Fibroblast of the aortic adventitia (primary cell): Measurements from ENCODE around the gene HBB. TPM values are rescaled to one million over a fixed set of nuclear protein-coding genes. Genes with fewer than 3 reads are reported as not detected.

ENCODE experiments used
- DNase-seq: peaks from one replicate; pipeline ENCODE4 v3.0.0-alpha.2; 2010; ENCODE audit warnings: low read depth
- H3K4me3 ChIP-seq: 2 replicates; pipeline ENCODE4 v1.5.1; 2011; ENCODE audit warnings: low read depth, mild to moderate bottlenecking, control low read depth, low read length, moderate library complexity
- CTCF ChIP-seq: IDR thresholded peaks from 2 replicates; pipeline ENCODE4 v1.5.1; 2011; ENCODE audit warnings: mild to moderate bottlenecking, low read length, control low read depth, inconsistent platforms; ENCODE audit not compliant: insufficient read depth
- total RNA-seq: library from RNA; depleted of rRNA; stranded (reverse); fragments of >200 nt; gene quantifications from 2 replicates; pipeline ENCODE4 v1.2.3, GENCODE V29; 2012; ENCODE audit warnings: low replicate concordance

The HBB gene
- total RNA-seq, 1 donor: not detected

GRCh38 chr11:5239046-5239445, 12.2 kb upstream of the HBB start:
- no peak for DNase-seq
- no peak for TF ChIP-seq CTCF
- no peak overlapping the region for H3K4me3 ChIP-seq

DNA sequence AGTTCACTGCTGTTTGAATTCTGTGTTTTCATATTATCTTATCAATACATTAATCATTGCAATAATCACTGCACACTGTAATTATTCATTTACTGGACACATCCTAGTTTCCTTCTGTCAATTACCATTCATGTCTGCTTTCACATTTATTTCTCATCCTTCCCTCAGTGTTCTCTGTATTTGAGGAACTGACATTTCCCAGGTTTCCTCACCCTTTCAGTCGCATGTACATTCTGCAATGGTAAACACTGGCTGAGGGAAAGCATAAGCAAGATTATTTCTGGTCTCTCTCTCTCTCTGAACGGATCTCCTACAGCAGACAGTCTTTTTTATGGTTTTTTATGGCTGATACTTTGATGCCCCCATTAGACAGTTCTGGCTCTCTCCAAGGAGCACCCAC, 11.6 kb upstream of the HBB start:
- H3K4me3 ChIP-seq: no peak overlapping the region
- no peak for TF ChIP-seq CTCF
- DNase-seq: no peak

- no peak overlapping the region for H3K4me3 ChIP-seq
- TF ChIP-seq CTCF: no peak
These were observed 10.5 kb upstream of the HBB start for GRCh38 chr11:5237420-5237819.

GRCh38 chr11:5235364-5236095, 8.7 kb upstream of the HBB start:
- DNase-seq: no peak
- no peak overlapping the region for H3K4me3 ChIP-seq
- no peak for TF ChIP-seq CTCF

More at GRCh38 chr11:5237420-5237819, 10.5 kb upstream of the HBB start:
- no peak for DNase-seq

GRCh38 chr11:5234381-5234834, 7.5 kb upstream of the HBB start, which contains the start of gene HBD:
Gene HBD, minus strand, starts transcription at chr11:5234483. Its CDS starts 50 bp downstream, at chr11:5234433.
- DNase-seq: peak; percentile 71
- no peak for TF ChIP-seq CTCF
- no peak within 1 kb of the TSS for H3K4me3 ChIP-seq

GRCh38 chr11:5233307-5233706, 6.4 kb upstream of the HBB start:
- H3K4me3 ChIP-seq: no peak overlapping the region
- DNase-seq: no peak
- no peak for TF ChIP-seq CTCF
